Measurements from ENCODE around the gene ZNF557.

The ZNF557 gene

DNA sequence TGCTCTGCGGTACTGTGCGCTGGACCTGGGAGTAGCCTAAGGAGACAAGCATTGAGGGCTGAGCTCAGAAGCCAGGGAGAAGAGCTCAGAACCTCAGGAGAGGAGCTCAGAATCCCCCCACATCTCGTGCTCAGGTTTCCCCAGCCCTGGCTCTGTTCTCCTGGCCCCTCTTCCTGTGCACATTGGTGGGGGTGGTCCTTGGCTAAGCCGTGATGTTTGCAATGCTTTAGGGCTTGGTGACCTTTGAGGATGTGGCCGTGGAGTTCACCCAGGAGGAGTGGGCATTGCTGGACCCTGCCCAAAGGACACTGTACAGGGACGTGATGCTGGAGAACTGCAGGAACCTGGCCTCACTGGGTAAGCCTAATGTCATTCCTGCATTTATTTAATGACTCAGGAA, 6.6 kb downstream of the ZNF557 start:
- peak; percentile 20 for DNase-seq

DNA sequence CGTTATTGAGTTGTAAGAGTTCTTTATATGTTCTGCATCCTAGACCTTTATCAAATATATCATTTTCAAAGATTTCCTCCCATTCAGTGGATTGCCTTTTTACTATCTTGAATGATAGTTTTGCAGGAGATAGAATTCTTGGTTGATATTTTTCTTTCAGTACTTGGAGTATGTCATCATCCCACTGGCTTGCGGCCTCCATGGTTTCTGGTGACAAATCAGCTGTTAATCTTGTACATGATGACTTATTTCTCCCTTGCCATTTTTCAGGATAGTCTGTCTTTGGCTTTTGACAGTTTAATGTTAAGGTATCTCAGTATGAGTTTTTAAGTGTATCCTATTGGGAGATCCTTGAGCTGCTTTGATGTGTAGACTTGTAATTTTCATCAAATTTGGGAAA, 8.5 kb downstream of the ZNF557 start:
- peak; percentile 34 for DNase-seq

DNA sequence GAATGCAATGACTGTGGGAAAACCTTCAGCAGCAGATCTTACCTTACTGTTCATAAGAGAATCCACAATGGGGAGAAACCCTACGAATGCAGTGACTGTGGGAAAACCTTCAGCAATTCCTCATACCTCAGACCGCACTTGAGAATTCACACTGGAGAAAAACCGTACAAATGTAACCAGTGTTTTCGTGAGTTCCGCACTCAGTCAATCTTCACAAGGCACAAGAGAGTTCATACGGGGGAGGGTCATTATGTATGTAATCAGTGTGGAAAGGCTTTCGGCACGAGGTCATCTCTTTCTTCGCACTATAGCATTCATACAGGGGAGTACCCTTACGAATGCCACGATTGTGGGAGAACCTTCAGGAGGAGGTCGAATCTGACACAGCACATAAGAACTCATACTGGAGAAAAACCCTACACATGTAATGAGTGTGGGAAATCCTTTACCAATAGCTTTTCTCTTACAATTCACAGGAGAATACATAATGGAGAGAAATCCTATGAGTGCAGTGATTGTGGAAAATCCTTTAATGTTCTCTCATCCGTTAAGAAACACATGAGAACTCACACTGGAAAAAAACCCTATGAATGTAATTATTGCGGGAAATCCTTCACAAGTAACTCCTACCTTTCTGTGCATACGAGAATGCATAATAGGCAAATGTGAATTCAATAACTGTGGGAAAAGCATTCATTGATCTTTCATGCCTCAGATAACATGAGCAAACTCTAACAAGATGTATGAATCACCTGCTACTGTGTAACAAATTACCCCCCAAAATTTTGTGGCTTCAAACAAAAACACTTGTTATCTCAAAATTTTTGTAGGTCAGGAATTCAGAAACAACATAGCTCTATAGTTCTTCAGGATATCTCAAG, 13.8 kb downstream of the ZNF557 start:
- peak; percentile 26 for DNase-seq

DNA sequence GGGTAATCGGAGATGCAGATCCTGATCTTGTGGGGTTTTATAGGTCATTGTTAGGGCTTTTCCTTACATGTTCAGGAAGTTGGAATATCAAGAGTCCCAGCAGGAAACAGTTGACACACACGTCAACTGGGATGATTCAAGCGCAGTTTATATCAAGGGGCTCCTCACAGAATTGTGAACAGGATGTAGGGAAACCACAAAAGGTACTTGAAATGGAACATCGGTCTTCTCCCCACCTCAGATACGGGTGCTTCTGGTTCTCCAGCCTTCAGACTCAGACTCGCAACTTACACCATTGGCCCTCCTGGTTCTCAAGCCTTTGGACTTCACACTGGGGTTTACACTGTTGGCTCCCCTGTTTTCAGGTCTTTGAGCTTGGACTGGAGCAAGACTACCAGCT, 19.5 kb downstream of the ZNF557 start:
- no peak for DNase-seq

DNA sequence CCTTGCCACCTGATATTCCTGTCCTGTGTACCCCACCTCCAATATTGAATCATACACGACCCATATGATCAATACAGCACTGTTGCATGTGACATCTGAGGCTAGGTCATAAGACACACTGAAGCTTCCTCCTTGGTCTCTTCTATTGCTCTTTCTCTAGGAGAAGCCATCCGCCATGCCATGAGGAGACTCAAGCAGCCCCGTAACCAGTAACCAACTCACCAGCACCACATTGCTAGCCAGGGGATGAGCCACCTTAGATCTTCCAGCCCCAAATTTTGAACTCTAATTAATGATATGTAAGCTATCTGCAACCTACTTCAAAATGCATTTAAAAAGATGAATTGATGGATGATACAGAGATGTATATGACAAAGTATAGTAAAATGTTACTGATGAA, 28.6 kb downstream of the ZNF557 start:
- no peak for DNase-seq

DNA sequence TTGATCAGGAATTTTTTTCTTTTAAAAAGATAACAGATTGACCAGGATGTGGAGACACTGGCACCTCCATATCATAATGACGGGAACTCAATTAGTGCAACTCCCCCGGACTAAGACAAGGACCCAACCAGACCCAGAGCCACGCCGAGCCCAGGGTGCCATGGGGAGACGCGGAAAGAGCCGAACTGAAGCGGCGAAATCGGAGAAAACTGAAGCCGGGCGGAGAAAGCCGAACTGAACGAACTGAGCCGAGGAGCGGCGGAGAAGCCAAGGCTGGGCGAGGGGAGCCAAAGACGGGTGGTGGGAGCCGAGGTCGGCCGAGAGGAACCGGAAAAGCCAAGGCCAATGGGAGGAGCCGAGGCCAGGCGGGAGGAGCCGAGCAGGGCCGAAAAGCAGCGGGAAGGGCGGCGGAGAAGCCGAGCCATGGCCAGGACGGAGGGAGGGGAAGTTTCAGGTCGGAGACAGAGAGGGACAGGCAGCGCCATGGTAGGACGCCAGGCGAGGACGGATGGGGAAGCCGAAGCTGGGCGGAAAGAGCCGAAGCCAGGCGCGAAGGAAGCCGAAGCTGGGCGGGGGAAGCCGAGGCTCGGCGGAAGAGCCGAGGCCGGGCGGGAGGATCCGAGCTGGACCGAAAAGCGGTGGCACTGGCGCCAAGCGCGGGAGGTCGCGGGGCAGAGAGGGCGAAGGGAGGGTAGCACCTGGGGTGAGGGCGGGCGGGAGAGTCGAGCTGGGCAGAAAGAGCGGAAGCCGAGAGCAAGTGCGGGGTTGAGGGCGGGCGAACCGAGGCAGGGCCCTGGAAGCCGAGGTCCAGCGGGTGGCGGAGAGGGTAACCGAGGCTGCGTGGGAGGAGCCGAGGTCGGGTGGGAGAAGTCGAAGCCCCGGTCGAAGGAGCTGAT, 29.4 kb downstream of the ZNF557 start:
- peak; percentile 92 for DNase-seq

DNA sequence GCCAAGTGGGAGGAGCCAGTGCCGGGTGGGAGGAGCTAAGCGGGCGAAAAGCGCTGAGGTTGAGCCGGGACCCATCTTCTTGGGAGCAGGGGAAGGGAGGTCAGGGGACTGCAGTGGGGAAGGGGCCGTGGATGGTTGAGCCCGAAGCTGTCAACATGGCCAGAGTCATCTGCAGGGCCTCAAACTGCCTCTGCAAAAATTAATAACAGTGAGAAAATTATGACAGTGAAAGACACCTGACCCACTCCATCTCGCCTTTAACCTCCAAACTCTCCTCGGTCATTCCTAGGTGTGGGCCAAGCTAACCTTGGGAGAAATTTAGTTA, 30.1 kb downstream of the ZNF557 start:
- no peak for DNase-seq

DNA sequence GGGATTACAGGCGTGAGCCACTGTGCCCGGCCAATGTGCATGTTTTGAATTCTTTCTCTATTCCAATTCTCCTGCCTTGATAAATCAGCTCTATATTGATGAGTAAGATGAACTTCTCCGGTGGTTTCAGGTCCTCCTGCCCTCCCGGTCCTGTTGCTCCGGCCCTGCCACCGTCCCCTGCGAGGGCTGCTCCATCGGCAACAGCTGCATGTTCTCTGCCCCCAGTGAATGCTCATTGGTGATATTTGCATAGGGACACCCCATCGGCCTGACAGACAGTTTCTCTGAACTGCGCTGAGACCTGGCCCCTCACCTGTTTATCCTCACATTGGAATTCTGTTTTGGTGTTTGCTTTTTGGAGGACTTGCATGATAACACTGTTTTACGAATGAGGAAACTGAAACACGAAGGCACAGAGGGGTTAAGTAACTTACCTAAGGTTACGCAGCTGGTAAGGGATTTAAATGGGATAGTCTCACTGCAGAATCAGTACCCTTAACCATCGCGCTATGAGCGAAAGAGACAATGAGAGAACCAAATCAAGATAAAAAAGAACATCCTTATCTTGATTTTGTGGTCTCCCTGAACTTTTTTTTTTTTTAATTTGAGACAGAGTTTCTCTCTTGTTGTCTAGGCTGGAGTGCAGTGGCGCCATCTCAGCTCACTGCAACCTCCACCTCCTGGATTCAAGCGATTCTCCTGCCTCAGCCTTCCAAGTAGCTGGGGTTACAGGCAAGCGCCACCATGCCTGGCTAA, 32.2 kb downstream of the ZNF557 start:
- DNase-seq: no peak

DNA sequence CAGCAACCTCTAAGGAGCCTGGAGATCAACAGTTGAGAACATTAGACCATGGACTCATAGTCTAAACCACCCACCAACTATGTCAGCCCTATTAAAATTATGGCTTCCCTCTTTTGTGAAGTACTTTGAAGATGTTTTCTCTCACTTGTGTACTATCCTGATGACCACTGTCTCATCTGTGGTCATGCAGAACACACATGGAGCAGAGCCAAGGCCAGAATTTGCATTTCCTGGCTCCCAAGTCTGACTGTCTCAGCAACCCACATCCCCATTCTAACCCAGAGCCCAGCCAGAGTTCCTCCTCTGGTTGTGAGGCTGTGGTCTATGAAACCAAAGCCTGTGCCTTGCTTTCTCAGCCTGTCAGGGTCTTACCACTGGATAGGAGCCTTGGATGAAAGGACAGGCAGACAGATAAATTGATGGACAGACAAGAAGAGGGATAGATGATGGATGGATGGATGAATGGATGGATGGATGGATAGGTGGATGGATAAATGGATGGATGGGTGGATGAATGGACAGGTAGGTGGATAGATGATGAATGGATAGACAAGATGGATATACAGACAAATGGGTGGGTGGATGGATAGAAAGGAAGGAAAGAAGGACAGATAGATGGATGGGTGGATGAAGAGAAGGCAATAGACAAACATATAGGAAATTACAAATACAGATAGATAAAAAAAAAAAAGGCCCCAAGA, 35.4 kb downstream of the ZNF557 start:
- DNase-seq: no peak

DNA sequence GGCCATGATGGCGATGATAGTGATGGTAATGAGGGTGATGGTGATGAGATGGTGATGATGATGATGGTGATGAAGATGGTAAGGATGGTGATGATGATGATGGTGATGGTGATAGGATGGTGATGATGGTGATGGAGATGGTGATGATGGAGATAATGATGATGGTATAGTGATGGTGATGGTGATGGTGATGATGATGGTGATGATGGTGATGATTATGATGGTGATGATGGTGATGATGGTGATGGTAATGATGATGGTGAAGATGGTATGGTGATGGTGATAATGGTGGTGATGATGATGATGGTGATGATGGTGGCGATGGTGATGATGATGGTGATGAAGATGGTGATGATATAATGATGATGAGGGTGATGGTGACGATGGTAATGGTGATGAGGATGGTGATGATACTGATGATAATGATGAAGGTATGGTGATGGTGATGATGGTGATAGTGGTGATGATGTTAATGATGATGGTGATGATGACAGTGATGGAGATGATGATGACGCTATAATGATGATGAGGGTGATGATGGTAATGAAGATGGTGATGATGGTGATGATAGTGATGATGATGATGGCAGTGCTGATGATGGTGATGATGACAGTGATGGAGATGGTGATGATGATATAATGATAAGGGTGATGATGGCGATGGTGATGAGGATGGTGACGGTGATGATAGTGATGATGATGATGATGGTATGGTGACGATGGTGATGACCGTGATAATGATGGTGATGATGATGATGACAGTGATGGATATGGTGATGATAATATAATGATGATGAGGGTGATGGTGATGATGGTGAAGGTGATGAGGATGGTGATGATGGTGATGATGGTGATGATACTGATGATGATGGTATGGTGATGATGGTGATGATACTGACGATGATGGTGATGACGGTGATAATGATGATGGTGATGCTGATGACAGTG, 37.5 kb downstream of the ZNF557 start:
- DNase-seq: no peak

DNA sequence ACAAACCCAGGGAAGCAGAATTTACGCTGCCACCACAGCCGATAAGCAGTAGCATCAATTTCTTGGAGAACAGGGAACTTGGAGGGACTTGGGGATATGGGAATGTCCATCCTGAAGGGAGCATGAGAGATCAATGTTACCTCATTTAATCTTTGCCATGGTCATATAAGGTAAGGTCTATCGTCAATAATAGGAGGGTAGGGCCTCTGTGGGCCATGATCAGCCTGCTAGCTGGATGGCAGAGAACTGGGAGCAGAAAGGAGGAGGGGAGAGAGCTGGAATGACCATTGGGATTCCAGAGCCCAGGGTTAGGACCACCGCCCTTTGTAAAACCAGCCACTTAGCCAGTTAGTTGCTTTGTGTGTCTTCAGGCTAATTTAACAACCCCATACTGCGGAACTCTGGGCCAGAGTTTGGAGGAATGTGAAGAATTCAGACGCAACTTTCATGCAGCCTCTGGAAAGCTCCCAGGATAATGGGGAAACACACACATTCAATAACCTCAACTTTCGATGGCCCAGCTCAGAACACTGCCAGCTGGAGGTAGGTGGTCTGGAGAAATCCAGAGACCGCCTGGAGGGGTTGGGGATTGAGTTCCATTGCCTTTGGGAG, 40.3 kb downstream of the ZNF557 start:
- DNase-seq: no peak

DNA sequence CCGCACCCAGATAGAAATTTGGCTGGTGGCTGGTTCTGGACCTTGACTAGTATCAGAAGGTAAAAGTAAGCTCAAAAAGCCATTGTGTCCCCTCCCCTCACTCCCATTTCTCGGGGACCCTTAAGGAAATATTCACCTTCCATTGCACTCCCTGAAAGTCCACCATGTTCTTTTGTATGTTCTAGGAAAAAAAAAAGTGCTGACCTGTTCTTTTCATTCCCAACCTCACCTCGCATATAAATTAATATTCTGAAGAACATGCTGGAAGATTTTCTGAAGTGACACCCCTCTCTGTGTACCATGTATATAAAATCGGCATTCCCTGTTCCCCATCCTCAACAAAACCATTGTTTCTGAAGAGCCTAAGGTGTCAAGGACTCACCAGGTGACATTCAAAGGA, 43.2 kb downstream of the ZNF557 start:
- no peak for DNase-seq

DNA sequence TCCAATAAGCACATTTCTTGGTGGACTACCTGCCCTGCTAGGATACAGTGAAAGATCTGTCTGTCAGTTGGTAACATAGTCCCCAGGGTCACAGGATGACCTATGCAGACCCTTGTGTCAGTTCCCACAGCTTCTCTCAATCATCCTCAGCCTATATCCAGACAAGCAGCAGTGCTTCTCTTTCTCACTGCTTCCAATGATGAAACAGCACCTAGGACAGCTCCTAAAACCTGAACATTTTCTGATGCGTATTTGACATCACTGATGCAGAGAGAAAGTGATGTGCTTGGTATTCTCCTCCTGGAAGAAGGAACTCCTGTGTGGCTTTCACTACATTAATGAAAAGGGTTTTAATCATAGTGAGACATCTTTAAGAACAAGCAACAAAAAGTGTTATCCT, 43.7 kb downstream of the ZNF557 start:
- DNase-seq: no peak

DNA sequence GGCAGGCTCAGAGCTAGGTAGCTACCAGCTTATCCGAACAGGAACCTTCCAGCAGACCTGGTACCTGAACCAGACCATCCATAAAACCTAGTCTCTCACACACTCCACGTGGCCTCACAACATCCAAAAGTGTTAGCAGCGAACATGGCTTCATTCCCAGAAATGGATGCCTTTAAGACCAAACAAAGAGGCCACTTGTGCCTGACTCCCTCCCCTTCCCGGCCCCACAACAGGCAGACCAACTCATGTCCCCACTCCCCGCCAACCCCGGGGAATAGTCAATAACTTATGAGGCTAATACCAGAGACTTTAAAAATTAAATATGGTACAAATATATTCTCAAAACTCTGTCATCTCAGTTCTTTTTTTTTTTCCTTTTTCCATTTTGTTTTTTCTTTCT, 46.2 kb downstream of the ZNF557 start:
- DNase-seq: no peak

DNA sequence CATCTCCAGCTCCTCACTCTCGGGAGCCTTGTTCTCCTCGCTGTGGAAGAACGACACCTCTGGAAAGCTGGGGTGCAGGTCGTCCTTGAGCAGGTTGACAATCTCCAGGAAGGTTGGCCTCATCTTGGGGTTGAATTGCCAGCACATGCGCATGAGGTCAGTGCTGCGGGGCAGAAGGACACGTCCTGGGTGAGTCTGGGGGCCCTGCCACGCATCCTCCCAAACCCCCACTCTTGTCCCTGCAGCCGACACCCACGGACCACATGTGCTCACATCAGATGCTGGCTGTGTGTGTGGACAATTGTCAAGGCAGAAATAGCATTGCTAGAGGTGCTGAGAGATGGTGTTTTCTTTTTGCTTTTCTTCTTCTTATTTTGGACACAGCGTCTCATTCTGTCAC, 47.7 kb downstream of the ZNF557 start:
- no peak for DNase-seq

DNA sequence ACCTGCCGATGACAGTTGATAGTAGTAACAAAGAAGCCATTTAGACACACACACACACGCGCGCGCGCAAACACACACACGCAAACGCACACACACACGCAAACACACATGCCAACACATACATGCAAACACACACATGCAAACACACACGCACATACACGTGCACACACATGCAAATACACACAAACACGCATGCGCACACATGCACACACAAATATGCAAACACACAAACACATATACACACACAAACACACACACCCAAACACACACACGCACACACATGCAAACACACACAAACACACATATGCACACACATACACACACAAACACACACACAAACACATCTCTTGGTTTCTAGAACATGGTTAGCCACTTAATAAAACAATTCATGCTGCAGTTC, 50.1 kb downstream of the ZNF557 start:
- DNase-seq: no peak

DNA sequence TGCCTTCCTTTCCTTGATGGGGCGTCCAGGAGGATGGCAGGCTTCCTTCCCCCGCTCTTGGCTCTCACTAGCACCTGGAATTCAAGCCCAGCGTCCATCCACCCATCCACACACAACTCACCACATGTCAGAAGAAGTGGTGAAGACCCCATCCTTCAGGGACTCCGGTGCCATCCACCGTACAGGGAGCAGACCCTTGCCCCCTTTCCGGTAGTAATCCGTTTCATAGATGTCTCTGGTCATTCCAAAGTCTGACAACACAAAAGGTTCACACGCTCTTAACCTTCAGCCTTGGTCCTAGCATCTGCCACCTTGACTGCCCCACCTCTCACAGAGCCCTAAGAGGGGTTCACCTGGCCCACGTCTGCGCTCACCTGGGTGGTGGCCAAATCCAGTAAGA, 51.0 kb downstream of the ZNF557 start:
- DNase-seq: no peak

DNA sequence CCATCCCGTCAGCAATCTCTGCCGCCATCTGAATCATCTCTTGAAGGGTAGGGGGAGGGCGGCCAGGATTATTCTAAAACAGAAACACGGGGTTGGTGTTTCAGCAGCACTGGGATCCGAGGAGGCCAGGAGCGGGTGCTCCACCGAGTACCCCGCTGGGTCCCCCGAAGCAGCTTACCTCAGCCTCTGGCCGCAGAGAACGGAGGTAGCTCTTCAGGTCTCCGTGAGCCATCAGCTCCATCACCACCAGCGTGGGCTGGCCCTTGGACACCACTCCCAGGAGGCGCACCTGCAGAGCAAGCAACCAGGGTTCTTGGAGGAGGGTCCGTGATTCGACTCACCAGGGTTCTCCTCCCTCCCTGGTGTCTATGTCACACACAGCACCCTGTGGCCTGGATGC, 53.2 kb downstream of the ZNF557 start:
- no peak for DNase-seq

DNA sequence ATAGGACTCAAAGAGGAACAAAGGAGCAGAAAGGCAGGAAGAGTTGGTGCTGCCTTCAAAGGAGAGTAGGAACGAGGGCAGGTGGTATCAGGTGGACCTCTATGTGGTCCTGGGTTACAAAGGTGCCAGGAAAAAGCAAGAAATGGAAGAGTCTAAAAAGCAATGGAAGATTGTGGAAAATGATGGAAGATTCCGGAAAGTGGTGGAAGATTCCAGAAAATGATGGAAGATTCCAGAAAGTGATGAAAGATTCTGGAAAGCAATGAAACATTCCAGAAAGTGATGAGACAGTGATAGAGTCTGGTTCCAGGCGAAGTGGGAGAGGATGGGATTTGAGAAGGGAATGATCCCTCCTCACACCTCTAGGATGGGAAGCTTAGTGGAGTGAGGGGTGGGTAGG, 55.3 kb downstream of the ZNF557 start:
- no peak for DNase-seq

DNA sequence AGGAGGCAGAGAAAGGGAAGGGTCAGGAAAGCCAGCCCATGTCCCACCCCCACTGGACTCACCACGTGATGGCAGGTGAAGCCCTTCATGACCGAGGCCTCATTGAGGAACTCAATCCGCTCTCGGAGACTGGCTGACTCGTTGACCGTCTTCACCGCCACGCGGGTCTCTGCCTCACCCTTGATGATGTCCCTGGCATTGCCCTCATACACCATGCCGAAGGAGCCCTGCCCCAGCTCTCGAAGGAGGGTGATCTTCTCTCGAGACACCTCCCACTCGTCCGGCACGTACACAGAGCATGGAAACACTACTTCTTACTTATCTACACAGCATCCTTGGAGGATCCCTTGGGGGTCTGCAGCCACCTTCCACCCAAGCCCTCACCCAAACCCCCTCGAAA, 55.7 kb downstream of the ZNF557 start:
- no peak for DNase-seq

DNA sequence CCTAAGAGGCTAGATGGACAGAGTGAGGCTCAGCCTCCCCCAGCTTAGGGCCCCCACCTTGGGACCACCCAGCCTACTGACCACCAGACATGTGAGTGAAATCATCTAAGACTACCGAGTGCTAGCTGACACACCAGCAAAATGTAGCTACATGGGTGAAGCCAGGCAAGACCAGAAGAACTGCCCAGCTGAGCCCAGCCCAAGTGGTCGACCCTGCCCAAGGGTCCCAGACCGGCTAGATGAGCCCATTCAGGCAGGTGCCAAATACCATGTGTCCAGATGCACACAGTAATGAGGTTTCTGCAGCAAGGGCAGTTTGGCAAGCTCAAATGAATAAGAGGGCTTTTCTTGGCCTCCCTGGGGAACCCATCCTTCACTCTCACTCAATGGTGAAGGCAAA, 56.6 kb downstream of the ZNF557 start:
- DNase-seq: no peak

Measured in activated CD8-positive, alpha-beta memory T cell treated with anti-CD3 and anti-CD28 coated beads, Interleukin-2, amount 50 U/mL, for 48 hours (primary cell).